GM23248 (cell line): ENCODE measurements around the gene SLC12A7. TPM values are rescaled to one million over a fixed set of nuclear protein-coding genes. Genes with fewer than 3 reads are reported as not detected.

Experiments used
- DNase-seq: peaks from one replicate; pipeline ENCODE4 v3.0.0-alpha.2; 2015
- H2AFZ ChIP-seq: fragments of 200-600 bp; sonication (generic); 2 replicates; pipeline ENCODE4 v1.6.1; 2016; ENCODE audit warnings: antibody characterized with exemption
- H3F3A ChIP-seq: fragments of 200-600 bp; sonication (generic); 2 replicates; pipeline ENCODE4 v1.6.1; 2016; ENCODE audit warnings: mild to moderate bottlenecking, antibody characterized with exemption, mixed run types; ENCODE audit not compliant: insufficient read depth
- H3K27ac ChIP-seq: fragments of 200-600 bp; sonication (generic); 2 replicates; pipeline ENCODE4 v1.5.1; 2016; ENCODE audit warnings: mild to moderate bottlenecking
- H3K27me3 ChIP-seq: fragments of 200-600 bp; sonication (generic); replicated peaks from 2 replicates; pipeline ENCODE4 v1.6.1; 2016; ENCODE audit warnings: mild to moderate bottlenecking; ENCODE audit not compliant: insufficient read depth
- H3K36me3 ChIP-seq: fragments of 200-600 bp; sonication (generic); 2 replicates; pipeline ENCODE4 v1.6.1; 2016; ENCODE audit warnings: low read depth, mild to moderate bottlenecking
- H3K4me1 ChIP-seq: fragments of 200-600 bp; sonication (generic); 2 replicates; pipeline ENCODE4 v1.6.1; 2016; ENCODE audit warnings: mild to moderate bottlenecking; ENCODE audit not compliant: insufficient read depth
- H3K4me2 ChIP-seq: fragments of 200-600 bp; sonication (generic); one replicate; pipeline ENCODE4 v1.6.1; 2016; ENCODE audit warnings: mild to moderate bottlenecking; ENCODE audit not compliant: unreplicated experiment
- H3K4me3 ChIP-seq: fragments of 200-600 bp; sonication (generic); 2 replicates; pipeline ENCODE4 v1.5.1; 2016; ENCODE audit warnings: mild to moderate bottlenecking
- H3K79me2 ChIP-seq: fragments of 200-600 bp; sonication (generic); 2 replicates; pipeline ENCODE4 v1.6.1; 2016; ENCODE audit warnings: mild to moderate bottlenecking; ENCODE audit not compliant: insufficient read depth
- H3K9ac ChIP-seq: fragments of 200-600 bp; sonication (generic); 2 replicates; pipeline ENCODE4 v1.6.1; 2016; ENCODE audit warnings: mild to moderate bottlenecking
- H3K9me2 ChIP-seq: fragments of 200-600 bp; sonication (generic); 2 replicates; pipeline ENCODE4 v1.6.1; 2016; ENCODE audit warnings: mixed run types, mild to moderate bottlenecking, moderate library complexity; ENCODE audit not compliant: insufficient read depth
- H3K9me3 ChIP-seq: fragments of 200-600 bp; sonication (generic); one replicate; pipeline ENCODE4 v1.6.1; 2017; ENCODE audit warnings: low read depth
- H4K20me1 ChIP-seq: fragments of 200-600 bp; sonication (generic); 2 replicates; pipeline ENCODE4 v1.6.0; 2016; ENCODE audit not compliant: insufficient read depth
- EZH2 ChIP-seq: fragments of 200-600 bp; sonication (generic); IDR thresholded peaks from 2 replicates; pipeline ENCODE4 v1.6.1; 2018; ENCODE audit warnings: antibody characterized with exemption, mild to moderate bottlenecking; ENCODE audit not compliant: insufficient read depth, poor library complexity, severe bottlenecking
- EZH2phosphoT487 ChIP-seq: fragments of 200-600 bp; sonication (generic); IDR thresholded peaks from 2 replicates; pipeline ENCODE4 v1.6.1; 2018; ENCODE audit warnings: antibody characterized with exemption, moderate library complexity, mild to moderate bottlenecking, low read depth; ENCODE audit not compliant: insufficient read depth
- WGBS, 2 experiments: methylation state at CpG; one replicate each; pipeline ENCODE4 v1.1.6; 2015 to 2017; ENCODE audit warnings: low lambda C conversion rate in 2 of 2, low coverage in 1 of 2; ENCODE audit errors: missing lambda C conversion rate in 2 of 2; 5-methylcytosine and 5-hydroxymethylcytosine counted together
- in situ Hi-C: fragments of 300-500 bp; cut with MboI; formaldehyde crosslinking; loops from 2 replicates; pipeline ENCODE4 v1.15.0; 2020
- polyA plus RNA-seq: library from polyadenylated mRNA; unstranded; fragments of >200 nt; fragmentation: Nextera tagmentation; extraction: Ambion mirVana; gene quantifications from 2 replicates; pipeline ENCODE4 v1.2.1, GENCODE V29; 2016
- total RNA-seq: library from RNA; depleted of rRNA; stranded (reverse); fragments of >200 nt; shearing (Covaris generic); gene quantifications from 2 replicates; pipeline ENCODE4 v1.2.3, GENCODE V29; 2014

The SLC12A7 gene
- total and polyA plus RNA-seq, 2 experiments from 2014 or later, result 0.75 to 1.9 TPM

- H3K36me3 ChIP-seq, result no peaks in the 10 kb centered on the region
- no peaks in the 10 kb centered on the region for H3K79me2 ChIP-seq
- no peak overlapping the region for H3K4me3 ChIP-seq
- H3K27me3 ChIP-seq, result peaks cover 26% of the 10 kb centered on the region
- no peaks in the 10 kb centered on the region for H3K4me1 ChIP-seq
- H3K9me3 ChIP-seq, result no peaks in the 10 kb centered on the region
- no peaks in the 10 kb centered on the region for H3K9me2 ChIP-seq
- in situ Hi-C loops, result no loop called here
- H3K27ac ChIP-seq, result no peak overlapping the region
- 62 to 69% methylated on average over 13 to 14 of the region's 14 CpGs for WGBS, 2 experiments
- no peak for DNase-seq
- H3K4me2 ChIP-seq, result no peak overlapping the region
- H4K20me1 ChIP-seq, result no peaks in the 10 kb centered on the region
- H3K9ac ChIP-seq, result no peak overlapping the region
- H2AFZ ChIP-seq, result no peak overlapping the region
- TF ChIP-seq EZH2phosphoT487 (no peak), EZH2 (no peak)
- no peaks in the 10 kb centered on the region for H3F3A ChIP-seq
Measured at GRCh38 chr5:1014346-1014745, 97.5 kb downstream of the SLC12A7 start.

- H3K4me2 ChIP-seq, result no peak overlapping the region
- no peak overlapping the region for H3K4me3 ChIP-seq
- no peaks in the 10 kb centered on the region for H3K4me1 ChIP-seq
- WGBS, 2 experiments, result 49 to 60% methylated on average over 3 of the region's 3 CpGs
- in situ Hi-C loops, result no loop called here
- DNase-seq, result no peak
- no peaks in the 10 kb centered on the region for H3F3A ChIP-seq
- H3K36me3 ChIP-seq, result no peaks in the 10 kb centered on the region
- H3K9me2 ChIP-seq, result no peaks in the 10 kb centered on the region
- TF ChIP-seq EZH2, result no peak
- no peak for TF ChIP-seq EZH2phosphoT487
- H3K27ac ChIP-seq, result no peak overlapping the region
- no peak overlapping the region for H3K9ac ChIP-seq
- H2AFZ ChIP-seq, result no peak overlapping the region
- no peaks in the 10 kb centered on the region for H3K79me2 ChIP-seq
- H3K9me3 ChIP-seq, result no peaks in the 10 kb centered on the region
- H3K27me3 ChIP-seq, result peaks cover 27% of the 10 kb centered on the region
- H4K20me1 ChIP-seq, result no peaks in the 10 kb centered on the region
Measured at GRCh38 chr5:1013948-1014301, 97.9 kb downstream of the SLC12A7 start.

GRCh38 chr5:1013238-1013947 lies 98.5 kb downstream of the SLC12A7 start:
- in situ Hi-C loops, result no loop called here
- Histone ChIP-seq H4K20me1 (no peaks in the 10 kb centered on the region), H3K27me3 (peaks cover 28% of the 10 kb centered on the region)

DNA sequence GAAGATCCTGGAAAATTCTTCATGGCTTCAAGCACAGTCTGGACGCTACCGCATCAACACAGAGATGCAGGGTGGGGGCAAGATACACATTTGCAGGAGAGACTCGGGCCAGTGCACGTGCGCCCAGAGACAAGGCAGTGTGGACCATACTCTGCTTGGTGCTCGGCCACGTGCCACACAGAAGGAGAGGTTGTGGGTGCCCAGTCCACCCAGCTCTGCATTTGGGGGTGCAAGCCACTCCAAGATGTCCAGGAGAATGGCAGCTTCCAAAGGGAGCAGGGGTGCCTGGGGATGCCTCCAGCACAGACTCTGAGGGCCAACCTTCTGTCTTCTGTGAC lies 99.0 kb downstream of the SLC12A7 start:
- Histone ChIP-seq H3K4me2 (no peak overlapping the region), H3K36me3 (no peaks in the 10 kb centered on the region), H3K9ac (no peak overlapping the region), H2AFZ (no peak overlapping the region), H3K27me3 (peaks cover 34% of the 10 kb centered on the region), H3K27ac (no peak overlapping the region), H3F3A (no peaks in the 10 kb centered on the region), H3K9me2 (no peaks in the 10 kb centered on the region), H3K79me2 (no peaks in the 10 kb centered on the region), H3K4me1 (no peaks in the 10 kb centered on the region), H4K20me1 (no peaks in the 10 kb centered on the region), H3K9me3 (no peaks in the 10 kb centered on the region), H3K4me3 (no peak overlapping the region)
- in situ Hi-C loops, result no loop called here
- TF ChIP-seq EZH2phosphoT487, result no peak
- no peak for DNase-seq
- 77 to 85% methylated on average over 7 of the region's 7 CpGs for WGBS, 2 experiments

More at GRCh38 chr5:1013238-1013947, 98.5 kb downstream of the SLC12A7 start:
- H3K4me2 ChIP-seq, result no peak overlapping the region
- no peak overlapping the region for H3K4me3 ChIP-seq
- WGBS, 2 experiments, result 64 to 65% methylated on average over 19 of the region's 19 CpGs
- H3K9ac ChIP-seq, result no peak overlapping the region
- H3K4me1 ChIP-seq, result no peaks in the 10 kb centered on the region
- no peak for DNase-seq
- H3K36me3 ChIP-seq, result no peaks in the 10 kb centered on the region
- no peaks in the 10 kb centered on the region for H3K9me3 ChIP-seq
- no peak overlapping the region for H3K27ac ChIP-seq
- H3F3A ChIP-seq, result no peaks in the 10 kb centered on the region
- H2AFZ ChIP-seq, result no peak overlapping the region
- TF ChIP-seq EZH2 (no peak), EZH2phosphoT487 (no peak)
- H3K79me2 ChIP-seq, result no peaks in the 10 kb centered on the region
- no peaks in the 10 kb centered on the region for H3K9me2 ChIP-seq
